Omental fat pad (tissue), 4 donors: ENCODE data around the gene KRTAP10-6. TPM values are rescaled to one million over a fixed set of nuclear protein-coding genes. Genes with fewer than 3 reads are reported as not detected.
"Not testable (repeated sequence)": the region's sequence is repeated elsewhere in the genome, so short reads cannot be mapped to it uniquely, and the experiment has no call there.

Experiments used
- ATAC-seq: fragments of 150-250 bp; one replicate; pipeline ENCODE4 v1.9.1; 2016; ENCODE audit warnings: mild to moderate bottlenecking, moderate library complexity; ENCODE audit not compliant: low FRiP score
- DNase-seq: peaks from one replicate; pipeline ENCODE4 v3.0.0-alpha.2; 2019; ENCODE audit warnings: low spot score
- total RNA-seq, 4 donors: library from RNA; depleted of rRNA; stranded (reverse); fragments of >200 nt; gene quantifications; one replicate each; pipeline ENCODE4 v1.1.0, GENCODE V29; 2016
- TF ChIP-seq, protein P1 (sequence below), 3 donors: fragments of 450-650 bp; IDR thresholded peaks; one replicate each; pipeline ENCODE4 v1.5.1; 2016 to 2017; ENCODE audit warnings: antibody characterized with exemption in 3 of 3, mild to moderate bottlenecking in 3 of 3, moderate library complexity in 2 of 3

KRTAP10-6 gene
- total RNA-seq, 4 donors from 2014 or later, result not detected

DNA sequence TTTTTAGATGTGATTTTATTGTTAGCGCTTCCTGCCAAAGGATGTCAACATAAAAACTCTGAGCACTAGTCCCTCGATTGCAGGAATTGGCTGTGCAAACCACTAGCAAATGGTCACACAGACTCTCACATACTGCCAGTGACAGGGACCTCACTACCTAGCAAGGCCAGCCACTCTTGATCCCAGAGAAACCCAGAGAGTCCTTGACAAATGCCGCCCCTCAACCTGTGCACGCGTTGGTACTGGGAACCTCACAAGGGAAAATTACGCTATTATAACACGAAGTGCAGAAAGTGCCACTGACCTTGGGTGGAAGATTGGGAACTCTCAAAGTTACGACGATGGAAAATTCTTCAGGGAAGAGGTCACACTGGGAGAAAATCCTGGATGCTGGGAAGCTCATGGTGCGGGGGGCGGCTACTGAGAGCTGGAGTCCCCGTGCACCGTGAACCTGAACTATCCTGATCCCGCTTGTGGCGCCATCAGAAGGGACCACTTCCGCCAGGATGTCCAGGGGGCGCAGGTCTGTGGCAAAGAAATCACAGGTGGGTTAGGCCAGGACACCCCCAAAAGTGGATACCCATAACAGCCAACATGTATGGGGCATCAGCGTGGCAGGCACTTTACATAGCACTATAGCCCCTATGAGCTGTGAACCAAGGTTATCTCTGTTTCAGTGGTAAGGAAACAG is 24.7 kb downstream of the KRTAP10-6 start:
- ATAC-seq, result no peak
- DNase-seq, result no peak
- TF ChIP-seq, protein P1, sequence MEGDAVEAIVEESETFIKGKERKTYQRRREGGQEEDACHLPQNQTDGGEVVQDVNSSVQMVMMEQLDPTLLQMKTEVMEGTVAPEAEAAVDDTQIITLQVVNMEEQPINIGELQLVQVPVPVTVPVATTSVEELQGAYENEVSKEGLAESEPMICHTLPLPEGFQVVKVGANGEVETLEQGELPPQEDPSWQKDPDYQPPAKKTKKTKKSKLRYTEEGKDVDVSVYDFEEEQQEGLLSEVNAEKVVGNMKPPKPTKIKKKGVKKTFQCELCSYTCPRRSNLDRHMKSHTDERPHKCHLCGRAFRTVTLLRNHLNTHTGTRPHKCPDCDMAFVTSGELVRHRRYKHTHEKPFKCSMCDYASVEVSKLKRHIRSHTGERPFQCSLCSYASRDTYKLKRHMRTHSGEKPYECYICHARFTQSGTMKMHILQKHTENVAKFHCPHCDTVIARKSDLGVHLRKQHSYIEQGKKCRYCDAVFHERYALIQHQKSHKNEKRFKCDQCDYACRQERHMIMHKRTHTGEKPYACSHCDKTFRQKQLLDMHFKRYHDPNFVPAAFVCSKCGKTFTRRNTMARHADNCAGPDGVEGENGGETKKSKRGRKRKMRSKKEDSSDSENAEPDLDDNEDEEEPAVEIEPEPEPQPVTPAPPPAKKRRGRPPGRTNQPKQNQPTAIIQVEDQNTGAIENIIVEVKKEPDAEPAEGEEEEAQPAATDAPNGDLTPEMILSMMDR (IDR thresholded peaks at IDR 0.05), result no peak

DNA sequence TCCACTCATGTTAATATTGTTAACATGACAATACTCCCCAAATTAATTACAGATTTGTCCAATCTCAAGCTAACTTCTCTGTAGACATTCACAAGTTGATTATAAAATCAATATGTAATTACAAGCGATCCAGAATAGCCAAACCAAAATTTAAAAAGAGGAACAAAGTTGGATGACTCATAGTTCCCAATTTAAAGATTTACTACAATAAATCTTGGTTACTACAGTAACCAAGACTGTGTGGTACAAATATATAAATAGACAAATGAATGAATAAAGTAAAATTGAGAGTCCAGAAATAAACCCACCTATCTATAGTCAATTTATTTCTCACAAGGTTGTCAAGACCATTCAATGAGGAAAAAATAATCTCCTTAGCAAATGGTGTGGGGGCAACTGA is 25.9 kb downstream of the KRTAP10-6 start:
- DNase-seq, result no peak
- TF ChIP-seq, protein P1 (IDR thresholded peaks at IDR 0.05), result no peak
- no peak for ATAC-seq

DNA sequence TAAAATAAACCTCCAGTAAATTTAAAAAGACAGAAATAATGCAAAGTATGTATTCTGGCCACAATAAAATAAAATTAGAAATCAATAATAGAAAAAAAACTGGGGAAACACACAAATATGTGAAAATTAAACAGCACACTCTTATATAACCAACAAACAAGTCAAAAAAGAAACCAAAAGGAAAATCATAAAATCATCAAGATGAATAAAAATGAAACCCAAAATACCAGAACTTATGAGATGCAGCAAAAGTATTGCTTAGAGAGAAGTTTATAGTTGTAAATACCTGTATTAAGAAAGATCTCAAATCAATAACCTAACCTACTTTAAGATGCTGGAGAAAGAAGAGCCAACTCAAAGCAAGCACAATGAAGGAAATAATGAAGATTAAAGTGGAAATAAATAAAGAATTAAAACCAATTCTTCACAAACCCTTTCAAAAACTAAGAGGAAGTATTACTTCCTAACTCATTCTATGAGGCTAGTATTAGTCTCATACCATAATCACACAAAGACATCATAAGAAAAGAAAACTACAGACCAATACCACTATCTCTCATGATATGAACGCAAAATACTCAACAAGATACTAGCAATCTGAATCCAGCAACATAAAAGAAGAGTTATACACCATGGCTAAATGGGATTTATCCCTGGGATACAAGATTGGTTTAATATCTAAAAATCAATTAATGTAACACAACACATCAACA is 27.3 kb downstream of the KRTAP10-6 start:
- DNase-seq (no peak), ATAC-seq (no peak)
- TF ChIP-seq, protein P1 (IDR thresholded peaks at IDR 0.05), result no peak

DNA sequence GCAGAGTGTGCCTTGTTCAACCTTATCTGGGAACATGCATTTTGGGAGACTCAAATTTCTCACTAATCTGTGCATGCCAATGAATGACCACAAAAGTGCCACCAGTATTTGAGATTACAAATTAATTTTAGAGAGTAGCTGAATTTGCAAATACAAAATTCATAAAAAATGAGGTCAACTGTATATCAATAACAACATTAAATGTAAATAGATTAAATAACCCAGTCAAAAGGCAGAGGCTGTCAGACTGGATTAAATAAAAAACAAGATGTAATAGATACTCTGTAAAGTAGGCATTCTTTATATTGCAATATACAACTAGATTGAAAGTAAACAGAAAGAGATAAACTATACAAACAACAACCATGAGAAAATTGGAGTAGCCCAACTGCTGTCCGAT is 28.2 kb downstream of the KRTAP10-6 start:
- ATAC-seq (no peak), DNase-seq (no peak)
- TF ChIP-seq, protein P1 (IDR thresholded peaks at IDR 0.05), result no peak

DNA sequence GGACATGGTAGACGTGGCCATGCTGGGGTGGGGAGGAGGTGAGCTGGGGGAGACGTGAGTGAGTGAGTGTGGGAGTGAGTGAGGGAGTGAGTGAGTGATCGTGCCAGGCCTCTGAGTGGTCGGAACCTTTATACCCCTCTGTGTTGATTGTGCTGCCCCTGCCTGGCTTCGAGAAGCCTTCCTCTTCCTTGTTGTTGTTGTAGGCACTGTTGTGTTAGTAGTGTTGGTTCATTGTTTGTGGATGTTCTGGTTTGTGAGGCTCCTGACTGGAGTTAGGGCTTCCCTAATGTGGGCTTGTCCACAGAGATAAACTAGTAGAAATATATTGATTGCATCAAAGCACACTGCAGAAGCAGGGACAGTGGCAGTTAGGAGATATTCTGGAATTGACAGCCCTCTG is 33.6 kb downstream of the KRTAP10-6 start, which contains the start of gene KRTAP10-3:
TSS of gene KRTAP10-3 (minus strand) at position 101 of the 400 bp plus-strand sequence. CDS start at position 21, 80 bp downstream.
- no peak for ATAC-seq
- no peak for DNase-seq
- TF ChIP-seq, protein P1 (IDR thresholded peaks at IDR 0.05), result no peak

DNA sequence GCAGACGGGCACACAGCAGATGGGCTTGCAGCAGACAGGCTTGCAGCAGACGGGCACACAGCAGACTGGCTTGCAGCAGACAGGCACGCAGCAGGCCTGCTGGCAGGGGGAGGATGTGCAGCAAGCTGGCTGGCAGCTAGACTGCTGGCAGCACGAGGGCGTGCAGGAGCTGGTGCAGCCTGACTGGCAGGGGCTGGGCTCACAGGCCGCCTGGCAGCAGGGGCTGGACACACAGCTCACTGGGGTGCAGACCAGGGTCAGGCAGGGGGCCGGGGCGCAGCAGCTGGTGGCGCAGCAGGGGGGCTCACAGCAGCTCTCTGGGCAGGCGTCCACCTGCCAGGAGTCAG is 34.0 kb downstream of the KRTAP10-6 start:
- DNase-seq, ATAC-seq: not testable (repeated sequence)

DNA sequence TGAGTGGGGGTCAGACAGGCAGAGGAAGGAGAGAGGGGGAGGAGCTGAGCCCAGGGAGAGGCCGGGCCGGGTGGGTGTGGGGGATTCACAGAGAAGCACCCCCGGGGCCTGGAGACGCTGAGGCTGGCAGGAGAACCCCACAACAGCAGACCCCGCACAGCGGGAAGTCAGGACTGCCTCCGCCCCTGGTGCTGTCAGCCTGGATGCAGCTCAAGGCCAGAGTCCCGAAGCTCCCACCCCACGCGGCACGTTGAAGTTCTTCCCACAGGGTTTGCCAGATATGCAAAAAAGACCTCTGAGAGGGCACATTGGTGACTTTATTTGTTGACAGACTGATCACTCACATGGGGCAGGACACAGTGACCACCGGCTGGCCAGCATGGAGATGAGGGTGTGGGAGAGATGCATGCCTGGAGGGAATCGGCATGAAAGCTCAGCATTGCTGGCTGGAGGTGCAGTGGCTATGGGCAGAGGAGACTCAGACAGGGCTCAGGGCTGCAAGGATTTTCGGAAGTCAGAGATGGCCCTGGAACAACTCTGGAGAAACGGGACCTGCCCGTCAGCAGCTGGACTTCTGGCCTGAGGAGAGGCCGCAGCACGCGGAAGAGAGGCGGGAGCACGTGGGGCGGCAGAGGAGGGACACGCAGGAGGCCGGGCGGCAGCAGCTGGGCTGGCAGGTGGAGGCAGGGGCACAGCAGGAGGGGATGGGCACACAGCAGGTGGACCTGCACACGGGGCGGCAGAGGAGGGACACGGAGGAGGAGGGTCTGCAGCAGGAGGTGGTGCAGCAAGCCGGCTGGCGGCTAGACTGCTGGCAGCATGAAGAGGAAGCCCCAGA is 34.6 kb downstream of the KRTAP10-6 start:
- DNase-seq, result no peak
- ATAC-seq, result no peak
- TF ChIP-seq, protein P1 (IDR thresholded peaks at IDR 0.05), result no peak
